Body of pancreas (tissue), 4 donors: ENCODE measurements around the gene GALNTL6. TPM values are rescaled to one million over a fixed set of nuclear protein-coding genes. Genes with fewer than 3 reads are reported as not detected.

Source experiments
- ATAC-seq: fragments of 150-250 bp; one replicate; pipeline ENCODE4 v1.9.1; 2016
- DNase-seq, 4 donors: peaks; one replicate each; pipeline ENCODE4 v3.0.0-alpha.2; 2019
- H3K27ac ChIP-seq, 4 donors: fragments of 200-600 bp; sonication (generic); 1 replicate in 3 of 4; 2 replicates in 1 of 4; pipeline versions ENCODE4 v1.5.1 to v1.6.1; 2016 to 2019; ENCODE audit warnings: mild to moderate bottlenecking in 1 of 4, mixed read lengths in 1 of 4, moderate library complexity in 1 of 4
- H3K27me3 ChIP-seq, 2 donors: fragments of 200-600 bp; sonication (generic); one replicate each; pipeline ENCODE4 v1.6.0; 2016; ENCODE audit warnings: mild to moderate bottlenecking in 1 of 2
- H3K36me3 ChIP-seq, 2 donors: fragments of 200-600 bp; sonication (generic); replicated peaks in 1 of 2; 2 replicates each; pipeline ENCODE4 v1.5.1; 2016; ENCODE audit warnings: low read depth in 2 of 2; ENCODE audit not compliant: insufficient read depth in 1 of 2
- H3K4me1 ChIP-seq: fragments of 200-600 bp; sonication (generic); one replicate; pipeline ENCODE4 v1.6.0; 2016
- H3K4me3 ChIP-seq, 2 donors: fragments of 200-600 bp; sonication (generic); 1 replicate in 1 of 2; 2 replicates in 1 of 2; pipeline ENCODE4 v1.5.1; 2016 to 2019
- H3K9me3 ChIP-seq, 3 donors: fragments of 200-600 bp; sonication (generic); 1 replicate in 2 of 3; 2 replicates in 1 of 3; pipeline ENCODE4 v1.5.1; 2016
- POLR2A ChIP-seq, 3 donors: fragments of 450-650 bp; IDR thresholded peaks; one replicate each; pipeline ENCODE4 v1.6.1; 2016; ENCODE audit warnings: antibody characterized with exemption in 3 of 3, mild to moderate bottlenecking in 2 of 3
- WGBS, 2 donors: methylation state at CpG; one replicate each; pipeline ENCODE4 v1.1.5; 2017; 5-methylcytosine and 5-hydroxymethylcytosine counted together
- intact Hi-C: fragments of 100-400 bp; cut with DNase I; formaldehyde crosslinking; loops from one replicate; pipeline ENCODE4 v1.15.1; 2023
- total RNA-seq, 2 donors: library from RNA; depleted of rRNA; stranded (reverse); fragments of >200 nt; gene quantifications; one replicate each; pipeline ENCODE4 v1.1.0, GENCODE V29; 2016
- TF ChIP-seq, protein P1 (sequence below), 7 experiments: fragments of 450-650 bp in 4 of 7; fragments of 200-600 bp in 3 of 7; sonication (generic) in 3 of 7; IDR thresholded peaks; one replicate each; pipeline ENCODE4 v1.5.1; 2016 to 2019; ENCODE audit warnings: antibody characterized with exemption in 7 of 7

GALNTL6 gene
- total RNA-seq, 2 donors from 2014 or later = 0.26 TPM; not detected in 1

DNA sequence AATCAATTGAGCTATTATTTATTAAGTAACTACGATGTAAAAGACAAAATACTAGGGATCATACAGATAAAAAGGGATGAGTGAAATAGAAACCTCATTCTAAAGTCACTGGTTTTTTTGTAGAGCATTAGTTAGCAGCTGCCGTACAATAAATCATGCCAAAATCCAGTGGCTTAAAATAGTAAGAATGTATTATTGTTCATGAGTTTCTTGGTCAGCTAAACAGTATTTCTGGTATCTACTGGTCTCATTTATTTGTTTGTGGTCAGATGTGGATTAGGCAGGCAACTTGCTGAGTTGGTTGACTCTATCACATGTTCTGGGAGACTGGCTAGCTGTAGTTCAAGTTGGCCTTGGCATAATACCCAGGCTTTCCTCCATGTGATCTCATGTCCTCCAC, 667.3 kb downstream of the GALNTL6 start:
- Histone ChIP-seq H3K4me3 (no peak overlapping the region), H3K36me3 (no peaks in the 10 kb centered on the region), H3K4me1 (no peaks in the 10 kb centered on the region), H3K27me3 (no peaks in the 10 kb centered on the region), H3K9me3 (peaks cover 0 to 6% (median 0%) of the 10 kb centered on the region in 3 donors), H3K27ac (no peak overlapping the region)
- ATAC-seq (no peak), DNase-seq (no peak)
- intact Hi-C loops = no loop called here
- TF ChIP-seq POLR2A (IDR thresholded peaks at IDR 0.05) = no peak
- TF ChIP-seq, protein P1, sequence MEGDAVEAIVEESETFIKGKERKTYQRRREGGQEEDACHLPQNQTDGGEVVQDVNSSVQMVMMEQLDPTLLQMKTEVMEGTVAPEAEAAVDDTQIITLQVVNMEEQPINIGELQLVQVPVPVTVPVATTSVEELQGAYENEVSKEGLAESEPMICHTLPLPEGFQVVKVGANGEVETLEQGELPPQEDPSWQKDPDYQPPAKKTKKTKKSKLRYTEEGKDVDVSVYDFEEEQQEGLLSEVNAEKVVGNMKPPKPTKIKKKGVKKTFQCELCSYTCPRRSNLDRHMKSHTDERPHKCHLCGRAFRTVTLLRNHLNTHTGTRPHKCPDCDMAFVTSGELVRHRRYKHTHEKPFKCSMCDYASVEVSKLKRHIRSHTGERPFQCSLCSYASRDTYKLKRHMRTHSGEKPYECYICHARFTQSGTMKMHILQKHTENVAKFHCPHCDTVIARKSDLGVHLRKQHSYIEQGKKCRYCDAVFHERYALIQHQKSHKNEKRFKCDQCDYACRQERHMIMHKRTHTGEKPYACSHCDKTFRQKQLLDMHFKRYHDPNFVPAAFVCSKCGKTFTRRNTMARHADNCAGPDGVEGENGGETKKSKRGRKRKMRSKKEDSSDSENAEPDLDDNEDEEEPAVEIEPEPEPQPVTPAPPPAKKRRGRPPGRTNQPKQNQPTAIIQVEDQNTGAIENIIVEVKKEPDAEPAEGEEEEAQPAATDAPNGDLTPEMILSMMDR (IDR thresholded peaks at IDR 0.05) = no peak
- WGBS, 2 donors = 67 to 74% methylated on average over 2 of the region's 2 CpGs

DNA sequence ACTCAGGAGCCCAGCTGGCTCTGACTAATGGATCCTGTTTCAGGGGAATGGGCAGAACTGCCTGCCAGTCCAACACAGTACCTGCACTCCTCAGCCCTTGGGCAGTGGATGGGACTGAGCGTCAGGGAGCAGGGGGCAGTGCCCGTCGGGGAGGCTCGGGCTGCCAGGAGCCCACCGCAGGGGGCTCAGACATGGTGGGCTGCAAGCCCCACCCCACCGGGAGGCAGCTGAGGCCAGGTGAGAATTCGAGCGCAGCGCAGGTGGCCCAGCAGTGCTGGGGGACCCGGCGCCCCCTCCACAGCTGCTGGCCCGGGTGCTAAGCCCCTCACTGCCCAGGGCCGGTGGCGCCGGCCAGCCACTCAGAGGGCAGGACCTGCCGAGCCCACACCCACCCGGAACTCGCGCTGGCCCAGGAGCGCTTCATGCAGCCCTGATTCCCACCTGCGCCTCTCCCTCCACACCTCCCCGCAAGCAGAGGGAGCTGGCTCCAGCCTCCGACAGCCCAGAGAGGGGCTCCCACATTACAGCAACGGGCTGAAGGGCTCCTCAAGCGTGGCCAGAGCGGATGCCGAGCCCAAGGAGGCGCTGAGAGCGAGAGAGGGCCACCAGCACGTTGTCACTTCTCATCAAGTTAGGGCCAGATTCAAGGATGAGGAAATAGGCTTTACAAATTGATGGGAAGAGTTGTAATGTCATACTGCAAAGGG, 668.8 kb downstream of the GALNTL6 start:
- ATAC-seq (no peak), DNase-seq (no peak)
- peaks cover 0 to 6% (median 0%) of the 10 kb centered on the region in 3 donors for H3K9me3 ChIP-seq
- H3K27ac ChIP-seq = no peak overlapping the region
- 86 to 89% methylated on average over 11 to 22 of the region's 30 CpGs for WGBS, 2 donors
- no peaks in the 10 kb centered on the region for H3K4me1 ChIP-seq
- H3K27me3 ChIP-seq = no peaks in the 10 kb centered on the region
- no peaks in the 10 kb centered on the region for H3K36me3 ChIP-seq
- H3K4me3 ChIP-seq = no peak overlapping the region
- intact Hi-C loops = no loop called here
- TF ChIP-seq POLR2A (IDR thresholded peaks at IDR 0.05) = no peak
- TF ChIP-seq, protein P1 (IDR thresholded peaks at IDR 0.05) = no peak

DNA sequence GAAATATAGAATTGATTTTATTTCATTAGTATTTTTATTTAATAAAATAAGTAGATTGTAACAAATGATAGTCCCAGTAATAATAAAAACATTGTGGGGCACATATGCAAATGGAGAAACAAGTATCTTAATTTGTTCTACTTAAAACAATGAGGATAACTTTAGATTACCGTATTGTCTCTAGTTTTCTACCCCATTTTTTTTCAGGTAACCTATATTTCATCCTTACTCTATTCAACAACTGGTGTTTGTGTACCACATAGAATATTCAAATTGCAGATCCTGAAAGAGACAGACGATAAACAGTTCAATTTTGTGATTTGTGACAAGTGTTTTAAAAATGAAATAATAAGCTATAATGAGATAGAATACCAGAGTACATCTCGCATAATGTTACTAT, 671.8 kb downstream of the GALNTL6 start:
- intact Hi-C loops = no loop called here
- H3K4me1 ChIP-seq = no peaks in the 10 kb centered on the region
- no peaks in the 10 kb centered on the region for H3K27me3 ChIP-seq
- DNase-seq (no peak), ATAC-seq (no peak)
- 71 to 75% methylated on average over 3 of the region's 3 CpGs for WGBS, 2 donors
- no peak overlapping the region for H3K4me3 ChIP-seq
- no peak overlapping the region for H3K27ac ChIP-seq
- peaks cover 0 to 6% (median 0%) of the 10 kb centered on the region in 3 donors for H3K9me3 ChIP-seq
- no peaks in the 10 kb centered on the region for H3K36me3 ChIP-seq
- TF ChIP-seq POLR2A (IDR thresholded peaks at IDR 0.05) = no peak
- TF ChIP-seq, protein P1 (IDR thresholded peaks at IDR 0.05) = no peak

DNA sequence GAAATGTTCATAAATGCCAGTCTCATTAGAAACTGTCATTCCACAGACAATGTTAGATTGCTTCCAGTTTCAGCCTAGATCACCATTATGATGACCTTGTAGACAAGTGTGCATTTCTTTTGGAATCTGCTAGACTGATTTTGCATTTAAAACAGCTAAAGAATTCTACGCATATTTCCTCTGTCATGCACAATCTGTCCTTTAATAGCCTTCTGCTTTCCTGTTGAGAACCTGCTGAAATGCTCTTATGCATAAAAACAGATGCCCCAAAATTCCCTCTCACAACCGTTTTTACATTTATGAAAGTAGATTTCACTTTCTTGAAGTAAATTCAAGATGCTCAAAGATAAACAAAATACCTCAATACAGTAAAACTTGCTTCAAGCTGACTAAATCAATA, 673.3 kb downstream of the GALNTL6 start:
- intact Hi-C loops = no loop called here
- DNase-seq = no peak
- Histone ChIP-seq H3K36me3 (no peaks in the 10 kb centered on the region), H3K27ac (no peak overlapping the region), H3K27me3 (no peaks in the 10 kb centered on the region), H3K4me1 (no peaks in the 10 kb centered on the region), H3K4me3 (no peak overlapping the region), H3K9me3 (no peaks in the 10 kb centered on the region)
- WGBS, 2 donors = 60 to 68% methylated on average over 2 of the region's 2 CpGs
- TF ChIP-seq, protein P1 (IDR thresholded peaks at IDR 0.05) = no peak
- TF ChIP-seq POLR2A (IDR thresholded peaks at IDR 0.05) = no peak
- ATAC-seq = no peak

DNA sequence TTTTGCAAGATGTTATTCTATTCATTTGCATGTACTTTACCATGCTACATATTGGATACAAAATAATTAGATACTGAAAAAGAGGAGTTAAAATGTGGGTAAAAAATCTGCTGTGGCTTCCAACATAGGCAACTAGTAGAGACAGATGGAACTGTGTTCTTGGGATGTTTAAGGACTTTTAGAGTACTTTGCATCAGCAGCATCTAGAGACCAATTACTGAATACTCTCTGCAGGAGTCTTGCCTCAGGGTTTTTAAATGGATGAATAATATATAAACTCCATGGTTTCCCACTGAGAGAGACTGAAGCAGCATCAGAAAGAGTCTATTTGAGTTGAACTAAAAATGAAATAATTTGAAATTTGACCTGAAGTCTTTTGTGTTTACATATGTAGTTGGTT, 676.7 kb downstream of the GALNTL6 start:
- no peak overlapping the region for H3K27ac ChIP-seq
- no peak for DNase-seq
- H3K4me3 ChIP-seq = no peak overlapping the region
- H3K4me1 ChIP-seq = no peaks in the 10 kb centered on the region
- no peak for ATAC-seq
- no peaks in the 10 kb centered on the region for H3K36me3 ChIP-seq
- intact Hi-C loops = no loop called here
- TF ChIP-seq, protein P1 (IDR thresholded peaks at IDR 0.05) = no peak
- TF ChIP-seq POLR2A (IDR thresholded peaks at IDR 0.05) = no peak
- no peaks in the 10 kb centered on the region for H3K27me3 ChIP-seq
- no peaks in the 10 kb centered on the region for H3K9me3 ChIP-seq
